Measurements from ENCODE around the gene SV2C. TPM values are rescaled to one million over a fixed set of nuclear protein-coding genes. Genes with fewer than 3 reads are reported as not detected.
A peak's percentile ranks its signal among the peaks of the same experiment; 100 is the strongest.

Gene SV2C
- total RNA-seq, 1 donor from 2014 or later, result 0.18 TPM

- H3K36me3 Mint-ChIP-seq, result peaks cover 2% of the 10 kb centered on the region
- no peaks in the 10 kb centered on the region for H3K27me3 Mint-ChIP-seq (ENCODE audit: low read depth)
- peak; percentile 21 to 63 for DNase-seq (ENCODE audit: low spot score in 2 of 2, unreplicated experiment in 2 of 2)
- peak; percentile 60 for TF ChIP-seq CTCF (IDR thresholded peaks at IDR 0.05; ENCODE audit: unreplicated experiment)
- H3K27ac Mint-ChIP-seq, result peak overlapping the region; percentile 77
- H3K9me3 Mint-ChIP-seq, result no peaks in the 10 kb centered on the region
- H3K4me1 Mint-ChIP-seq, result peaks cover 31% of the 10 kb centered on the region
- no peak overlapping the region for H3K4me3 Mint-ChIP-seq
Observed at GRCh38 chr5:76337953-76338451, 254.8 kb downstream of the SV2C start.

- H3K36me3 Mint-ChIP-seq, result peaks cover 2% of the 10 kb centered on the region
- TF ChIP-seq CTCF (IDR thresholded peaks at IDR 0.05; ENCODE audit: unreplicated experiment), result no peak
- H3K4me1 Mint-ChIP-seq, result peaks cover 18% of the 10 kb centered on the region
- H3K9me3 Mint-ChIP-seq, result no peaks in the 10 kb centered on the region
- no peaks in the 10 kb centered on the region for H3K27me3 Mint-ChIP-seq (ENCODE audit: low read depth)
- DNase-seq (ENCODE audit: low spot score in 2 of 2, unreplicated experiment in 2 of 2), result no peak
- no peak overlapping the region for H3K27ac Mint-ChIP-seq
- no peak overlapping the region for H3K4me3 Mint-ChIP-seq
Observed at GRCh38 chr5:76339919-76340318, 256.7 kb downstream of the SV2C start.

- DNase-seq (ENCODE audit: low spot score in 2 of 2, unreplicated experiment in 2 of 2), result no peak
- H3K27ac Mint-ChIP-seq, result no peak overlapping the region
- H3K27me3 Mint-ChIP-seq (ENCODE audit: low read depth), result no peaks in the 10 kb centered on the region
- no peaks in the 10 kb centered on the region for H3K9me3 Mint-ChIP-seq
- no peaks in the 10 kb centered on the region for H3K36me3 Mint-ChIP-seq
- no peak for TF ChIP-seq CTCF (IDR thresholded peaks at IDR 0.05; ENCODE audit: unreplicated experiment)
- no peak overlapping the region for H3K4me3 Mint-ChIP-seq
- peaks cover 18% of the 10 kb centered on the region for H3K4me1 Mint-ChIP-seq
Observed at GRCh38 chr5:76341651-76342334, 258.6 kb downstream of the SV2C start.

GRCh38 chr5:76342474-76342873 is 259.3 kb downstream of the SV2C start:
- H3K9me3 Mint-ChIP-seq, result no peaks in the 10 kb centered on the region
- no peak for TF ChIP-seq CTCF (IDR thresholded peaks at IDR 0.05; ENCODE audit: unreplicated experiment)
- H3K27ac Mint-ChIP-seq, result no peak overlapping the region
- no peak for DNase-seq (ENCODE audit: low spot score in 2 of 2, unreplicated experiment in 2 of 2)
- no peaks in the 10 kb centered on the region for H3K36me3 Mint-ChIP-seq
- no peaks in the 10 kb centered on the region for H3K27me3 Mint-ChIP-seq (ENCODE audit: low read depth)
- H3K4me3 Mint-ChIP-seq, result no peak overlapping the region
- H3K4me1 Mint-ChIP-seq, result peaks cover 13% of the 10 kb centered on the region

GRCh38 chr5:76345582-76345981 is 262.4 kb downstream of the SV2C start:
- Mint-ChIP-seq H3K9me3 (no peaks in the 10 kb centered on the region), H3K4me1 (peaks cover 4% of the 10 kb centered on the region), H3K4me3 (no peak overlapping the region), H3K36me3 (no peaks in the 10 kb centered on the region), H3K27ac (no peak overlapping the region), H3K27me3 (ENCODE audit: low read depth) (no peaks in the 10 kb centered on the region)
- TF ChIP-seq CTCF (IDR thresholded peaks at IDR 0.05; ENCODE audit: unreplicated experiment), result no peak
- DNase-seq (ENCODE audit: low spot score in 2 of 2, unreplicated experiment in 2 of 2), result no peak
